Kidney (tissue), 14 donors: ENCODE data around the gene TRNP1. TPM values are rescaled to one million over a fixed set of nuclear protein-coding genes. Genes with fewer than 3 reads are reported as not detected.
"Not testable (repeated sequence)": the region's sequence is repeated elsewhere in the genome, so short reads cannot be mapped to it uniquely, and the experiment has no call there.

ENCODE experiments used
- DNase-seq, 5 donors: peaks; one replicate each; pipeline ENCODE4 v3.0.0-alpha.2; 2013 to 2020
- FAIRE-seq: peaks from 2 replicates; lab custom pipeline; 2012; peaks lifted over from hg19 to GRCh38; lab: Jason Lieb, UNC
- H3K27ac ChIP-seq, 2 donors: one replicate each; pipeline ENCODE4 v1.7.0; 2013; ENCODE audit warnings: low read depth in 2 of 2, low read length in 2 of 2, inconsistent platforms in 1 of 2
- H3K27me3 ChIP-seq: one replicate; pipeline ENCODE4 v1.7.1; 2013; ENCODE audit warnings: low read length, inconsistent platforms; ENCODE audit not compliant: control insufficient read depth, insufficient read depth
- H3K36me3 ChIP-seq, 3 donors: one replicate each; pipeline versions ENCODE4 v1.7.0 to v1.7.1; 2013; ENCODE audit warnings: low read length in 3 of 3, control low read depth in 1 of 3, inconsistent platforms in 1 of 3; ENCODE audit not compliant: insufficient read depth in 3 of 3, control insufficient read depth in 2 of 3
- H3K4me1 ChIP-seq, 3 donors: one replicate each; pipeline versions ENCODE4 v1.7.0 to v1.7.1; 2013; ENCODE audit warnings: low read length in 3 of 3, inconsistent platforms in 1 of 3, low read depth in 1 of 3; ENCODE audit not compliant: control insufficient read depth in 2 of 3, insufficient read depth in 2 of 3
- H3K4me3 ChIP-seq, 3 donors: one replicate each; pipeline versions ENCODE4 v1.7.0 to v1.8.1; 2013; ENCODE audit warnings: low read length in 3 of 3, control low read depth in 1 of 3, inconsistent platforms in 1 of 3
- H3K9ac ChIP-seq, 3 donors: one replicate each; pipeline versions ENCODE4 v1.7.0 to v1.7.1; 2013; ENCODE audit warnings: low read length in 3 of 3, control low read depth in 1 of 3, inconsistent platforms in 1 of 3
- H3K9me3 ChIP-seq, 3 donors: one replicate each; pipeline versions ENCODE4 v1.7.0 to v1.7.1; 2013; ENCODE audit warnings: low read length in 3 of 3, control low read depth in 1 of 3, inconsistent platforms in 1 of 3; ENCODE audit not compliant: control insufficient read depth in 2 of 3, insufficient read depth in 1 of 3
- intact Hi-C: fragments of 100-400 bp; cut with DNase I; formaldehyde crosslinking; loops from one replicate; pipeline ENCODE4 v1.11.1; 2022
- polyA plus RNA-seq: library from polyadenylated mRNA; stranded (reverse); fragments of 350-450 nt; fragmentation: Illumina TruSeq; extraction: RNeasy Lipid Tissue Mini Kit (QIAGEN cat#74804); gene quantifications from one replicate; pipeline ENCODE4 v1.2.3, GENCODE V29; 2014; ENCODE audit warnings: low read depth, low replicate concordance; ENCODE audit not compliant: insufficient read depth
- total RNA-seq: library from RNA; stranded (reverse); fragmentation: NEBNext Ultra II Directional; extraction: Animal tissue kit (Norgen Biotek cat#: 25700); gene quantifications from one replicate; pipeline ENCODE4 v1.2.1, GENCODE V29; 2021
- TF ChIP-seq, protein P1 (sequence below): IDR thresholded peaks from 3 replicates; pipeline ENCODE4 v1.5.1; 2012; ENCODE audit warnings: mild to moderate bottlenecking, moderate library complexity, borderline replicate concordance; ENCODE audit not compliant: insufficient read depth; ENCODE audit errors: extremely low read depth
- donor health status: control.
- donor health status: control.
- donor health status: control.
- donor health status: control.
- donor health status: control.
- donor health status: DM: yes; HTN: yes; CAD: no.
- donor health status: Normal renal cell carcinoma (clear cell type).

The TRNP1 gene
- total and polyA plus RNA-seq, 2 donors from 2014 or later, result 33.0 to 38.3 TPM

DNA sequence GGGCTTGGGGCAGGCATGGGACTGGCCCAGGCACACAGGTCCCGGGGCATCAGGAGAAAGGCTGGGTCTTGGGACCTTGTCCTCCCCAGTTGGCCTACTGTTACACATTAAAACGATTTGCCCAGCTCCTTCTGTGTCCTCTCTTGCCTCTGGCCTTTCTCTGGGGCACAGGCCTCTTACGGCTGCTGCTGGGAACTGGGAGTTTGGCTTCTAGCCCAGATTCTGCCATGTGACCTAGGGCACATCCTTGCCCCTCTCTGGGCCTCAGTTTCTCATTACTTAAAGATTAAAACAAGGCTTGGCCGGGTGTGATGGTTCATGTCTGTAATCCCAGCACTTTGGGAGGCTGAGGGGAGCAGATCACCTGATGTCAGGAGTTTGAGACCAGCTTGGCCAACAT, 47.2 kb upstream of the TRNP1 start:
- Histone ChIP-seq H3K27ac (no peak overlapping the region), H3K27me3 (no peaks in the 10 kb centered on the region), H3K9me3 (no peaks in the 10 kb centered on the region), H3K9ac (no peak overlapping the region), H3K36me3 (peaks cover 4 to 33% (median 26%) of the 10 kb centered on the region in 3 donors), H3K4me3 (no peak overlapping the region), H3K4me1 (peaks cover 0 to 8% (median 0%) of the 10 kb centered on the region in 3 donors)
- DNase-seq, result no peak
- TF ChIP-seq, protein P1, sequence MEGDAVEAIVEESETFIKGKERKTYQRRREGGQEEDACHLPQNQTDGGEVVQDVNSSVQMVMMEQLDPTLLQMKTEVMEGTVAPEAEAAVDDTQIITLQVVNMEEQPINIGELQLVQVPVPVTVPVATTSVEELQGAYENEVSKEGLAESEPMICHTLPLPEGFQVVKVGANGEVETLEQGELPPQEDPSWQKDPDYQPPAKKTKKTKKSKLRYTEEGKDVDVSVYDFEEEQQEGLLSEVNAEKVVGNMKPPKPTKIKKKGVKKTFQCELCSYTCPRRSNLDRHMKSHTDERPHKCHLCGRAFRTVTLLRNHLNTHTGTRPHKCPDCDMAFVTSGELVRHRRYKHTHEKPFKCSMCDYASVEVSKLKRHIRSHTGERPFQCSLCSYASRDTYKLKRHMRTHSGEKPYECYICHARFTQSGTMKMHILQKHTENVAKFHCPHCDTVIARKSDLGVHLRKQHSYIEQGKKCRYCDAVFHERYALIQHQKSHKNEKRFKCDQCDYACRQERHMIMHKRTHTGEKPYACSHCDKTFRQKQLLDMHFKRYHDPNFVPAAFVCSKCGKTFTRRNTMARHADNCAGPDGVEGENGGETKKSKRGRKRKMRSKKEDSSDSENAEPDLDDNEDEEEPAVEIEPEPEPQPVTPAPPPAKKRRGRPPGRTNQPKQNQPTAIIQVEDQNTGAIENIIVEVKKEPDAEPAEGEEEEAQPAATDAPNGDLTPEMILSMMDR, result no peak
- intact Hi-C loops, result no loop called here
- FAIRE-seq, result no peak

DNA sequence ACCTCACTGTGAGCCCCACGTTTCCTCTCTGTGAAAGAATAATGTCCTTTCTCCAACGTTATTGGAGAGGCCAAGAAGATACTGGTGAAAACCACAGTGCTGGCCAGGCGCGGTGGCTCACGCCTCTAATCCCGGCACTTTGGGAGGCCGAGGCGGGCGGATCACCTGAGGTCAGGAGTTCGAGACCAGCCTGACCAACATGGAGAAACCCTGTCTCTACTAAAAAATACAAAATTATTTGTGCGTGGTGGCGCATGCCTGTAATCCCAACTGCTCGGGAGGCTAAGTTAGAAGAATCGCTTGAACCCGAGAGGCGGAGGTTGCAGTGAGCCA, 44.8 kb upstream of the TRNP1 start:
- H3K4me3 ChIP-seq, H3K27ac ChIP-seq, H3K9ac ChIP-seq, intact Hi-C loops, H3K4me1 ChIP-seq, H3K27me3 ChIP-seq, DNase-seq, FAIRE-seq, H3K9me3 ChIP-seq: not testable (repeated sequence)
- peaks cover 0 to 16% (median 12%) of the 10 kb centered on the region in 3 donors for H3K36me3 ChIP-seq

DNA sequence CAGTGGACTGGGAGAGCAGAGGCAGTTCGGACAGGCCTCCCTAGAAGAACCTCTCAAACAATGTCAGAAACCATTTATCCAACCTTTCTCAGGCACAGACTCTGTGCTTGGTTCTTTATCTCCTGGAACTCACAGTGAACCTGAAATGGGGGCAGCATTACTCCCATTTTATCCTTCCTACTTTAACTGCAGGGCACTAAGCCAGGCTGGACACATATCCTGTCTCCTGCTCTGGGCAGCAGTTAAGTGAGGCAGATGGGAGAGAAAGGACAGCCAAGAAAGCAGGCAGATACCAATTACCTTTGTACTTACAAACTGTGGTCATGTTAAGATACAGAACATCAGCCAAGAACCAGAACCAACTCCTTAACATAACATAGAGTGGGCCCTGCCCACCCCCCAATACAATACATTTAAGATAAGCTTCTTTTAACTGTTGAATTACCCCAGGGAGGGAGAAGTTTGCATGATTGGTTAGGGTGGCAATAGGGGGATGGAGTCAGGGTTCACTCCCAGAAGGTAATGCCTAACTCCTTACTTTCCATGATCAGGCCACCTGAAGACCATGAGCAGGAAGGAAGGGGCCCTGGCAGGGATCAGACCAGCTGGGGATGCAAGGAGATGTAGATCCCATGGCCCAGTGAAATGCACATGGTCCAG, 44.1 kb upstream of the TRNP1 start:
- H3K9me3 ChIP-seq, result no peaks in the 10 kb centered on the region
- FAIRE-seq, result no peak
- no peak overlapping the region for H3K4me3 ChIP-seq
- H3K9ac ChIP-seq, result no peak overlapping the region
- no peaks in the 10 kb centered on the region for H3K27me3 ChIP-seq
- TF ChIP-seq, protein P1, result no peak
- no peak for DNase-seq
- no peak overlapping the region for H3K27ac ChIP-seq
- intact Hi-C loops, result no loop called here
- H3K4me1 ChIP-seq, result peaks cover 0 to 8% (median 0%) of the 10 kb centered on the region in 3 donors
- peaks cover 0 to 14% (median 11%) of the 10 kb centered on the region in 3 donors for H3K36me3 ChIP-seq

DNA sequence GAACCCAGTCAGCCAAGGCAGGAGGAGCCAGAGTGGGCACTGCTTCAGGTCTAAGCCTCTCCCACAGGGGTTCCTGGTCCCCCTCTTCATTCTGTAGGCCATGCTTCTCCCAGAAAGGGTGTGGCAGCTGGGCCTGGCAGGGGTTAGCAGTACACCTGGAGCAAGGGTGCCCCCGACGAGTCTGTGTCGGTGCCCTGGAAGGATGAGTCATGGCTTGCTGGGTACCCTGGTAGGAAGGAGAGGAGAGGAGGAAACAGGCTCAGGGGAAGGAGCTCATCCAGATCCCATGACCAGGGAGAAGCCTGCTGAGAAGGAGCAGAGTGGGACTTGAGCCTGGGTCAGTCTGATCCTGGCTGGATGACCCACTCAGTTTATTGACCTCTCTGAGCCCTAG, 43.6 kb upstream of the TRNP1 start:
- Histone ChIP-seq H3K4me1 (peaks cover 0 to 8% (median 0%) of the 10 kb centered on the region in 3 donors), H3K4me3 (no peak overlapping the region), H3K9me3 (no peaks in the 10 kb centered on the region), H3K36me3 (peaks cover 0 to 14% (median 11%) of the 10 kb centered on the region in 3 donors), H3K9ac (no peak overlapping the region), H3K27ac (no peak overlapping the region), H3K27me3 (no peaks in the 10 kb centered on the region)
- no peak for DNase-seq
- TF ChIP-seq, protein P1, result no peak
- intact Hi-C loops, result no loop called here
- no peak for FAIRE-seq
